Neural cell (in vitro differentiated cells): ENCODE results near the gene SDHAF4. TPM values are rescaled to one million over a fixed set of nuclear protein-coding genes. Genes with fewer than 3 reads are reported as not detected.

Experiments
- H2AFZ ChIP-seq: fragments of 200-600, 300-800 bp; sonication (generic), shearing (Covaris generic); 2 replicates; pipeline ENCODE4 v1.6.0; 2014; ENCODE audit warnings: low read depth, mild to moderate bottlenecking, antibody characterized with exemption, low read length, moderate library complexity
- H3F3A ChIP-seq: fragments of 200-600 bp; shearing (Covaris generic); 2 replicates; pipeline ENCODE4 v1.6.1; 2016; ENCODE audit warnings: mild to moderate bottlenecking, moderate library complexity, mixed read lengths, antibody characterized with exemption, low read length; ENCODE audit not compliant: insufficient read depth, poor library complexity, severe bottlenecking
- H3K27ac ChIP-seq: fragments of 200-600, 300-800 bp; sonication (generic), shearing (Covaris generic); 2 replicates; pipeline ENCODE4 v1.5.1; 2014; ENCODE audit warnings: mild to moderate bottlenecking, low read length, moderate library complexity
- H3K27me3 ChIP-seq: fragments of 300-800, 200-600 bp; sonication (generic), shearing (Covaris generic); 2 replicates; pipeline ENCODE4 v1.6.0; 2014; ENCODE audit warnings: mild to moderate bottlenecking, low read depth, low read length, moderate library complexity; ENCODE audit not compliant: insufficient read depth
- H3K36me3 ChIP-seq: fragments of 300-800, 200-600 bp; sonication (generic), shearing (Covaris generic); 2 replicates; pipeline ENCODE4 v1.5.1; 2014; ENCODE audit warnings: mild to moderate bottlenecking, antibody characterized with exemption, low read length, moderate library complexity; ENCODE audit not compliant: insufficient read depth
- H3K4me2 ChIP-seq: fragments of 300-800, 200-600 bp; sonication (generic), shearing (Covaris generic); 2 replicates; pipeline ENCODE4 v1.6.0; 2014; ENCODE audit warnings: mild to moderate bottlenecking, low read length
- H3K4me3 ChIP-seq: fragments of 300-800, 200-600 bp; sonication (generic), shearing (Covaris generic); 2 replicates; pipeline ENCODE4 v1.5.1; 2014; ENCODE audit warnings: mild to moderate bottlenecking, low read length, moderate library complexity
- H3K79me2 ChIP-seq: fragments of 200-600 bp; shearing (Covaris generic); replicated peaks from 2 replicates; pipeline ENCODE4 v1.6.0; 2014; ENCODE audit warnings: mild to moderate bottlenecking, low read length, moderate library complexity; ENCODE audit not compliant: insufficient read depth
- H3K9ac ChIP-seq: fragments of 300-800, 200-600 bp; sonication (generic), shearing (Covaris generic); 2 replicates; pipeline ENCODE4 v1.6.1; 2016; ENCODE audit warnings: mild to moderate bottlenecking, low read length, mixed read lengths
- H3K9me2 ChIP-seq: fragments of 200-600 bp; shearing (Covaris generic); 2 replicates; pipeline ENCODE4 v1.6.1; 2016; ENCODE audit warnings: mild to moderate bottlenecking, low read length, mixed read lengths; ENCODE audit not compliant: insufficient read depth
- H3K9me3 ChIP-seq: fragments of 200-600, 300-800 bp; sonication (generic), shearing (Covaris generic); 2 replicates; pipeline ENCODE4 v1.6.1; 2016; ENCODE audit warnings: mild to moderate bottlenecking, mixed run types, low read length, moderate library complexity, mixed read lengths
- H4K20me1 ChIP-seq: fragments of 200-600 bp; shearing (Covaris generic); 2 replicates; pipeline ENCODE4 v1.6.1; 2016; ENCODE audit warnings: mild to moderate bottlenecking, mixed run types; ENCODE audit not compliant: insufficient read depth
- CTCF ChIP-seq: fragments of 450-650 bp; IDR thresholded peaks from 2 replicates; pipeline ENCODE4 v1.5.1; 2014; ENCODE audit warnings: antibody characterized with exemption, mild to moderate bottlenecking, moderate library complexity; ENCODE audit not compliant: poor library complexity, severe bottlenecking
- EP300 ChIP-seq: fragments of 450-650 bp; conservative IDR thresholded peaks from 2 replicates; pipeline ENCODE4 v1.6.1; 2014; ENCODE audit warnings: antibody characterized with exemption, mild to moderate bottlenecking, moderate library complexity; ENCODE audit not compliant: poor library complexity, severe bottlenecking
- EZH2 ChIP-seq: fragments of 200-600, 300-800 bp; shearing (Covaris generic), sonication (generic); IDR thresholded peaks from 2 replicates; pipeline ENCODE4 v1.6.1; 2014; ENCODE audit warnings: antibody characterized with exemption, low read length, borderline replicate concordance, mild to moderate bottlenecking; ENCODE audit not compliant: insufficient read depth, poor library complexity, severe bottlenecking
- MXI1 ChIP-seq: fragments of 450-650 bp; conservative IDR thresholded peaks from 2 replicates; pipeline ENCODE4 v1.6.1; 2014; ENCODE audit warnings: antibody characterized with exemption, mild to moderate bottlenecking; ENCODE audit not compliant: poor library complexity, severe bottlenecking
- POLR2AphosphoS5 ChIP-seq: IDR thresholded peaks from 2 replicates; pipeline ENCODE4 v1.6.1; 2012
- RAD21 ChIP-seq: fragments of 450-650 bp; conservative IDR thresholded peaks from 2 replicates; pipeline ENCODE4 v1.6.1; 2014; ENCODE audit warnings: antibody characterized with exemption, mild to moderate bottlenecking, moderate library complexity
- SMC3 ChIP-seq: fragments of 450-650 bp; conservative IDR thresholded peaks from 2 replicates; pipeline ENCODE4 v1.6.1; 2014; ENCODE audit warnings: antibody characterized with exemption, mild to moderate bottlenecking, moderate library complexity; ENCODE audit not compliant: poor library complexity
- TAF1 ChIP-seq: IDR thresholded peaks from 2 replicates; pipeline ENCODE4 v1.6.1; 2012; ENCODE audit warnings: low read depth
- polyA plus RNA-seq: library from polyadenylated mRNA; depleted of rRNA; stranded (reverse); fragments of >200 nt; gene quantifications from 2 replicates; pipeline ENCODE4 v1.2.3, GENCODE V29; 2014
- TF ChIP-seq, protein P1 (sequence below): IDR thresholded peaks from 2 replicates; pipeline ENCODE4 v1.6.1; 2012; ENCODE audit warnings: borderline replicate concordance

Gene SDHAF4
- polyA plus RNA-seq, 1 donor from 2014 or later = 28.2 TPM

- Histone ChIP-seq H3K27ac (no peak overlapping the region), H3F3A (no peaks in the 10 kb centered on the region), H3K27me3 (no peaks in the 10 kb centered on the region), H3K4me2 (no peak overlapping the region), H3K9me3 (no peaks in the 10 kb centered on the region), H3K36me3 (peaks cover 6% of the 10 kb centered on the region), H3K9me2 (no peaks in the 10 kb centered on the region), H3K4me3 (no peak overlapping the region), H2AFZ (no peak overlapping the region), H4K20me1 (no peaks in the 10 kb centered on the region), H3K9ac (no peak overlapping the region), H3K79me2 (no peaks in the 10 kb centered on the region)
- TF ChIP-seq, protein P1, sequence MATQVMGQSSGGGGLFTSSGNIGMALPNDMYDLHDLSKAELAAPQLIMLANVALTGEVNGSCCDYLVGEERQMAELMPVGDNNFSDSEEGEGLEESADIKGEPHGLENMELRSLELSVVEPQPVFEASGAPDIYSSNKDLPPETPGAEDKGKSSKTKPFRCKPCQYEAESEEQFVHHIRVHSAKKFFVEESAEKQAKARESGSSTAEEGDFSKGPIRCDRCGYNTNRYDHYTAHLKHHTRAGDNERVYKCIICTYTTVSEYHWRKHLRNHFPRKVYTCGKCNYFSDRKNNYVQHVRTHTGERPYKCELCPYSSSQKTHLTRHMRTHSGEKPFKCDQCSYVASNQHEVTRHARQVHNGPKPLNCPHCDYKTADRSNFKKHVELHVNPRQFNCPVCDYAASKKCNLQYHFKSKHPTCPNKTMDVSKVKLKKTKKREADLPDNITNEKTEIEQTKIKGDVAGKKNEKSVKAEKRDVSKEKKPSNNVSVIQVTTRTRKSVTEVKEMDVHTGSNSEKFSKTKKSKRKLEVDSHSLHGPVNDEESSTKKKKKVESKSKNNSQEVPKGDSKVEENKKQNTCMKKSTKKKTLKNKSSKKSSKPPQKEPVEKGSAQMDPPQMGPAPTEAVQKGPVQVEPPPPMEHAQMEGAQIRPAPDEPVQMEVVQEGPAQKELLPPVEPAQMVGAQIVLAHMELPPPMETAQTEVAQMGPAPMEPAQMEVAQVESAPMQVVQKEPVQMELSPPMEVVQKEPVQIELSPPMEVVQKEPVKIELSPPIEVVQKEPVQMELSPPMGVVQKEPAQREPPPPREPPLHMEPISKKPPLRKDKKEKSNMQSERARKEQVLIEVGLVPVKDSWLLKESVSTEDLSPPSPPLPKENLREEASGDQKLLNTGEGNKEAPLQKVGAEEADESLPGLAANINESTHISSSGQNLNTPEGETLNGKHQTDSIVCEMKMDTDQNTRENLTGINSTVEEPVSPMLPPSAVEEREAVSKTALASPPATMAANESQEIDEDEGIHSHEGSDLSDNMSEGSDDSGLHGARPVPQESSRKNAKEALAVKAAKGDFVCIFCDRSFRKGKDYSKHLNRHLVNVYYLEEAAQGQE = no peak
- TF ChIP-seq POLR2AphosphoS5 (no peak), MXI1 (no peak), CTCF (no peak), TAF1 (no peak), EZH2 (no peak), EP300 (no peak), SMC3 (no peak), RAD21 (no peak)
Observed at GRCh38 chr6:70538376-70538775, 28.4 kb upstream of the SDHAF4 start.

DNA sequence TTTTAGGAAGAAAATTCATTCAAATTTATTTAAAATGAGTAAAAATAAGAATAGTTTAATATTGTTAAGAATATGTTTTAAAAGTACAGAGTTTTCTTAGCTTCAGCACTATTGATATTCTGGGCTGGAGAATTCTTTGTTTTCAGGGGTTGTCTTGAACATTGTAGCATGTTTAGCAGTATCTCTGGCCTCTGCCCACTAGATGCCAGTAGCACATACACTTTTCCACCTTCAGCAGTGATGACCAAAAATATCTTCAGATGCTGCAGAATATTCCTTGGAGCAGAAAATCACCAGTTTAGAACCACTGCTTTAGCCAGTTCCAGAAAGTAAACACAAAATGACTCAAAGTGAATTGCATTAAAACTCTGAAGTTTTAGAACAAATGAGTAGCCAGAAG, 19.4 kb upstream of the SDHAF4 start:
- Histone ChIP-seq H3K9ac (no peak overlapping the region), H3K27ac (no peak overlapping the region), H3K79me2 (no peaks in the 10 kb centered on the region), H3K9me2 (no peaks in the 10 kb centered on the region), H3F3A (no peaks in the 10 kb centered on the region), H3K4me2 (no peak overlapping the region), H3K27me3 (no peaks in the 10 kb centered on the region), H2AFZ (no peak overlapping the region), H3K4me3 (no peak overlapping the region), H4K20me1 (no peaks in the 10 kb centered on the region), H3K36me3 (no peaks in the 10 kb centered on the region), H3K9me3 (no peaks in the 10 kb centered on the region)
- TF ChIP-seq TAF1 = no peak
- peak; percentile 68 for TF ChIP-seq RAD21
- no peak for TF ChIP-seq MXI1
- peak; percentile 65 for TF ChIP-seq SMC3
- TF ChIP-seq, protein P1 = no peak
- TF ChIP-seq EP300 = no peak
- TF ChIP-seq EZH2 = no peak
- TF ChIP-seq POLR2AphosphoS5 = no peak
- peak; percentile 63 for TF ChIP-seq CTCF
